Measurements from ENCODE around the gene CARHSP1.
"Not testable (repeated sequence)": the region's sequence is repeated elsewhere in the genome, so short reads cannot be mapped to it uniquely, and the experiment has no call there.

Gene CARHSP1

DNA sequence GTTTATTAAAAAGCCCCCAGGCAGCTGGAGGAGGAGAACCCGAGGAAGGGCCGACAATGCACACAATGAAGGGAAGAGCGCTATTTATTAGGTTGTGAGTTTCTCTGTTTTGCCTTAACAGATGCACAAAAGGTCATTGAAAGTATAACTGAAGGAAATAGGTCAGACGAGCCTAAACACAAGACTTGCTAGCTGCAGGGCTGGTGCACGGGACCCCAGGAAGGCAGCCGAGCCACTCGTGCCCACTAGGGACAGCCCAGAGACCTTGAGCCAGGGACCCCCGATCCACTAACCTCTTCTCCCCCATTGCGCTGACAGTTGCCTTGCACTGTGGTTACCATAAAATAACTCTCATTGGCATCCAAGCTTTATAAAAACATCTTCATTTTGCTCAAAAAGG, 24.6 kb upstream of the CARHSP1 start:
- no peak for DNase-seq

DNA sequence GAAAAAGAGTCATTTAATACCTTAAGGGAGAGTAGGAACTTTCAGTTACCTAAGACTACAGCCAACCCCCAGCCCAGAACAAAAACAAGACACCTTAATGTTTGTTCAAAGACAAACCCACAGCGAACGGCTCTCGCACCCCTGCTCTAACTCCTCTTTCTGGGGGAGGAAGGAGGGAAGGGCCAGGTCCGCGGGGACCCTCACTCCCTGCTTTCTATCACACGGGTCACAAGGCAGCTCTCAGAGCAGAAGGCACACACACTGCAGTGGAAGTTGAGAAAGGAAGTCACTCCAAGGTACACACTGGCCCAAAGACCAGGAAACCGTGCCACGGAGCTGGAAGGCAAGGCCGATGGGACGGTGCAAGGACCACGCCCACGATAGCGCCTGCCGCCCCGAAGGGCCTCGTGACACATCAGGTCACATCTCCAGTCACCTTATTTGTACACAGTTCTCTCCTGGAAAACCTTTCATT, 23.3 kb upstream of the CARHSP1 start:
- DNase-seq: no peak

DNA sequence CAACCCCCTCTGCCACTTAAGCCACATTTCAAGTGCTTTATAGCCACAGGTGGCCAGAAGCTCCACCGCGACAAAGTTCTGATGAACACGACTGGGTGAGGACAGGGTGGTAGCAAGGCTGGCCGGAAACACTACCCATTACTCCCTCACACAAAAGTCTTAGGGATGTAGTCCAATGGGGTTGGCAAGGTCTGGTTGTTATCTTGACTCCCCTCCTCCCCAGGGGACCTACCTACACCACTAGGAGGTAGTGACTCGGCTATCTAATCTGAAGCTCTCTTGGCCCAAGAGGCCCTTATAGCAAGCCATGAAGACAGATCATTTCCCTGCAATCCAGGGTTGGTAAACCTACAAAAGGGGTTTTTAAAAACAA, 21.7 kb upstream of the CARHSP1 start:
- DNase-seq: no peak

DNA sequence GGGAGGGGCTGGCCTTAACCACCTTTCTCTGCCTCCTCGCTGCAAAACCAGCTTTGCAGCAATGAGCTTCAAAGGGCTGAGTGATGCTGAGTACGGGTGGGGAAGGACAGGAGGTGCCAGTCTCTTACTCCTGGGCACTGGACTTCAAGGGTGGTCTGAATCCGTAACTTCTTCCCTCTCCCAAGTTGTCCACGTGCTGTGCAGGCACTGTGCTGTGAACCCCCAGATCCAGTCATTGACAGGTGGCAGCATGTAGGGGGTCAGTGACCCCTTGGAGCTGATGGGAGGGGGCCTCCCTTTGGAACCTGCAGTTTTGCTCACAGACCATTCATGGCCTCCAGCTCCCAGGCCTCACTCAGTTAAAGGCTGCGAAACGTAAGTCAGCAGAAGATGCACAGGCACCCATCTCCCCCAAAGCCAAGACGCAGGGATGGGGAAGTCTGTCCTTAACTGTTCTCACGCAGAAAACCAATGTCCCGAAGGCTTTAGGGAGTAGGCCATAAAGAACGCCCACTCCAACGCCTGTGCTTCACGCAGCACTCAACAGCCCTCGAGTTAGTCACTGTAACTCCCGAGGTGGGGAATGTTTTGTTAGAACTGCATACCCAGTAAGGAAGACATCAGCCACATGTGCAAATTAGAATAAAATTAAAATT, 21.2 kb upstream of the CARHSP1 start:
- DNase-seq: no peak

DNA sequence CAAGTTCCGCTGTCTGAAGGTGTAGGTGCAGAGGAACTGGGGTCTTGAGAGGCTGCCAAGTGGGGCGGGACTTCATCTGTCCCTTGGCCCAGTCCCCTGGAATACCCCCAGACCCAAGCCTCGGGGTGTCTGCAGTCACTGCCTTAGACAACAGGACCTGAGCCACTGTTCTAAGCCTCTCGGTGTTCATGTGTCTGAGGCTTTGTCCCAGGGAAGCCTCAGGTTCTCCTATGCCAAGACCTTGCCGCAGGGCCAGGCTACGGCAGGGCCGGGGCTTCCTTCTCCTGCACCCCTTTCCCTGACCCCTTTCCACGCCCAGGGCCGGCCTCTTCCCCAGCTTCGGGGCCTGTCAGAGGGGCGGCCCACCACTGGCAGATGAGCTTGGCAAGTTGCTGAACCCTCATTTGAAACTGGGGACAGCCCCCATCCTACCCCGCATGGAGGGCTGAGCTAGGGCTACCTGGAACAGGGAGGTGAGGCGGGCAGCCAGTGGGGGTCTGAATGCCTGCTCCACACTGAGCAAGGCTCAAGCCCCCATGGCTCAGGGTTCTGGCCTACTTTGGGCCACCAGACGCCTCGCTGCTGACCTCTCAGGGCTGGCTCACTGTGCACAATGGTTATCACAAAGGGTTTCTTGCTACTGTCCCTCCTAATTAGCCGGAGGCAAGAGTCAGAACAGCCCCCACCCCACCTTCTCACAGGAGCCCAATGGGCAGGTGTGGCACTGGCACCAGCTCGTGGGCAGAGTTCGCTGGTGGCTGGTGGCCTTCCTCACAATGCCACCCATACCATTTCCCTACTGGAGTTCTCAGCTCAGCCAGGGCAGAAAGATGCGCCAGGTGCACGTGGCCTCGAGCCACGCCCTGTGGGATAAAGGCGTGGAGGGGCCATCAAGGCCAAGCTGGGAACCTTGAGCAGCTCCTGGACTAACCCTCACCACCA, 20.4 kb upstream of the CARHSP1 start:
- DNase-seq: no peak

DNA sequence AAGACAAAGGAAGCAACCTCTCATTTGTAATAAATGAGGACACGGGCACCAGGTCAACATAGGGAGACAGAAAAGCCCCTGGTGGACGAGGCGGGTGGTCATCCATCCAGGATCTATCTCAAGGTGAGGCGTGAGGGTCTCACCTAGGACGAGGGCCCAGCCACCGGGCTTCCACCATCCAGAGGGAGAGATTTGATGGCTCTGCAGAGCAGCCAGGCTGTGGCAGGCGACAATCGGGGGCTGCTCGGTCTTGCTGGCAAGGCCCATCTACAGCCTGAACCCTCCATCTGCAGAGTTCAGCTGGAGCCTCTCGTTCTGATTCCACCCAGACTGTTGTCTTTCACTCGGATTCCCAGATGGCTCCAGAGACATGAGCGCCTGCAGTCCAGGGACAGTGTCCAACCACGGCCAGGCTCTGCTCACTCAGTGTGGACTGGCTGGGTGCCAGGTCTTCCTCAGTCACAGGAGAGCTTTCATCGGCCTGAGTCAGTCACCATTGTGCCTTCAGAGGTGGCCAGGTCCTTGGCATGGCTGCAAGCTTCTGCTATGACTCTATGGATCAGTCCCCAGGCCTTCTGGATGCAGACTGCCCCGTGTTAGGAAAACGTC, 19.2 kb upstream of the CARHSP1 start:
- no peak for DNase-seq

DNA sequence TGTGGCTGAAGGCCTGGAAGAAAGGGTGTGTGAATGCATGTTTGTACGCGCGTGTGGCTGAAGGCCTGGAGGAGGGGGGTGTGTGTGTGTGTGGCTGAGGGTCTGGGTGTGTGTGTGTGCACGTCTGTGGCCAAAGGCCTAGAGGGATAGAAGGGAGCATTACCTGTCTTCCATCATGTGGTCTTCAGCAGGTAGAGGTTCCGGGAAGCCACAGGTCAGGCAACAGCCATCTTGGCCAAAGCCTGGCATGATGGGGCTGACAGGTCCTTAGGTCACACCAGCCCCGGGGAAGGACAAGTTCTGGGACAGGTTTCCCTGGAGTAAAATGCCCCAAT, 18.6 kb upstream of the CARHSP1 start:
- no peak for DNase-seq

DNA sequence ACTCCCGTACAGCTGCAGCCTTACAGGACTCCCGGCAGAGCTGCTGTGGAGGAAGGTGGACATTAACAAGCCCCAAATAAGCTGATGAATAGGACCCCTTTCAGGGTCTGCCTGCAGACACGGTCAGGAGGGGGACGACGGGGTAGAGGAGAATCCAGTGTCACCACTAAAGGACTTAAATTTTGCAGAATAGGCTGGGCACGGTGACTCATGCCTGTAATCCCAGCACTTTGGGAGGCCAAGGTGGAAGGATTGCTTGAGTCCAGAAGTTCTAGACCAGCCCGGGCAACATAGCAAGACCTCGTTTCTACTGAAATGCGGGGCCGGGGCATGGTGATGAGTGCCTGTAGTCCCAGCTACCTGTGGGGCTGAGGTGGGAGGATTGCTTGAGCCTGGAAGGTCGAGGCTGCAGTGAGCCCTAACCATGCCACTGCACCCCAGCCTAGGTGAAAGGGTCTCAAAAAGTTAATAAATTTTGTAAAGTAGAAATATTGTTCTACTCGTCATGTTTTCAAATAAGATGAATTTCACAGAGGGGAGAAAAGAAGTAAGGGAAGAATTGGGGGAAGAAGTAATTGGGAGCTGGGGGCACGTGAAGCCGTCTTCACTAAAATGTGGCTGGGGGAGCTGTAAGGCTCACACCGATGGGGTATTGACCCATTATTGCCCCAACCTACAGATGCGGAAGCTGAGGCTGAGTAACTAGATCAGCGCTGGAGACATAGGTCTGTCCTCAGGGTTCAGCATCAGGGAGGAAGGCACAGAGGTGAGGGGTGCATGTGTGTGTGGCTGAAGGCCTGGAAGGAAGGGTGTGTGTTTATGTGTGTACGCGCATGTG, 18.0 kb upstream of the CARHSP1 start:
- DNase-seq: no peak

DNA sequence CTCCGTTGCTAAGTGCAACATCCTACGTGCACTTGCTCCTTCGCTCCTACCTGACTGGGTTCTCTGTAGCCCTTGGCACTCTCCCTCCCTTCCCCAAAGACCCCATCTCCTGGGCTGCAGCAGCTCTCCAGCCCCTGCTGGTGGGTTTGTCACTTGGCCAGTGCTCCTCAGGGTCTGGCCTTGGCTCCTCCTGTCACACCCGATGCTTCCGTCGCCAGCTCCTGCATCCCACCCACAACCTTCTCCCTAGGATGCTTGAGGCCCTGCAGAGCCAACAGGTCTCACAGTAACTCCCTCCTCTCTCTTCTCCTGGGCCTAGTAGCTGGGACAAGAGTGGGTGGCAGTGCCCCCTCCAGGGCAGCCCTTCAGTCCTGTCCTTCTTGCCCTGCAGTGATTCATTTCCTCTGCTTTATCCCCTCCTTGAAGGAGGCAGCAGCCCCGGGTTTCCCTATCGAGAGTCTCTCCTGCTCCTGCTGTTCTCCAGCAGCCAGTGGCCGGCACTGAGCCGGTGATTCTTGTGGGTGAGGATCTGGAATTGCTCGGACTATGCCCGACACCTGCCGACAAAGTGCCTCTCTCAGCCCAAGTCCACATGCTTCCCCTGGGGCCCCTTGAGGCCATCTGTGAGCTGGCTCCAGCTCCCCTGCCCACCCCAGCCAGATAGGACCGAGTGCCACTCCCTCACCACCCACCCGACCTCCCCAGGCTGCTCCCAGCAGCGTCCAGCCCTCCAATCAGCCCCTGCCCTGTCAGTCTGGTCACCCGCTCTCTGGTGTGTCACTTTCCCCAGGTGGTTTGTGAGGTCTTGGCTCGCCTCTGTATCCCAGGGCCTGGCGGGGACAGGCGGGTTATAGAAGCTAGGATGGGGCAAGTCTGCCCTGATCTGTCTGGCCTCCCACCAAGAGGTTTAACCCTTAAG, 17.1 kb upstream of the CARHSP1 start:
- DNase-seq: no peak

DNA sequence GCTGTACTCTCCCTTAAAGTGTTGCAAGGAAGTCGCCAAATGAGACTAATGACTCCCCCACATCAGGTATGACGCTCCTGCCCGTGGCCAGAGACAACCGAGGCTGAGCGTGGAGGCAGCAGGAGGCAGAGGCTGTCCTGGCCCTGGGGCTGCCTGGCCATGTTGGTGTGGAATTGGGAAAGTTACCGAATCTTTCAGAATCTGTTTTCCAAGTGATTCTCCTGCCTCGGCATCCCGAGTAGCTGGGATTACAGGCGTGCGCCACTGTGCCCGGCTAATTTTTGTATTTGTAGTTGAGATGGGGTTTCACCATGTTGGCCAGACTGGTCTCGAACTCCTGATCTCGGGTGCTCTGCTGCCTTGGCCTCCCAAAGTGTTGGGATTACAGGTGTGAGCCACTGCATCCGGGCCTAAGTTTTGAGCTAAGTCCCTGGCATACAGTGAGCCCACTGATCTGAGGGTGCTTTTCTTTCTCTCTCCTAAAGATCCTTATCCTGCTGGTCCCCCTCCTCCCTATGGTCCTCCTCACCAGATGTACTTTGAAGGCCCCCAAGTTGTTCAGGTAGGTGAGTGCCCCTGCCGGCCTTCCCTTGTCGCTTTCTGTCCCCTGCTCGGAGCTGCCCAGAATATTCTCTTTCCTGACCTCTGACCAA, 14.0 kb upstream of the CARHSP1 start:
- no peak for DNase-seq

DNA sequence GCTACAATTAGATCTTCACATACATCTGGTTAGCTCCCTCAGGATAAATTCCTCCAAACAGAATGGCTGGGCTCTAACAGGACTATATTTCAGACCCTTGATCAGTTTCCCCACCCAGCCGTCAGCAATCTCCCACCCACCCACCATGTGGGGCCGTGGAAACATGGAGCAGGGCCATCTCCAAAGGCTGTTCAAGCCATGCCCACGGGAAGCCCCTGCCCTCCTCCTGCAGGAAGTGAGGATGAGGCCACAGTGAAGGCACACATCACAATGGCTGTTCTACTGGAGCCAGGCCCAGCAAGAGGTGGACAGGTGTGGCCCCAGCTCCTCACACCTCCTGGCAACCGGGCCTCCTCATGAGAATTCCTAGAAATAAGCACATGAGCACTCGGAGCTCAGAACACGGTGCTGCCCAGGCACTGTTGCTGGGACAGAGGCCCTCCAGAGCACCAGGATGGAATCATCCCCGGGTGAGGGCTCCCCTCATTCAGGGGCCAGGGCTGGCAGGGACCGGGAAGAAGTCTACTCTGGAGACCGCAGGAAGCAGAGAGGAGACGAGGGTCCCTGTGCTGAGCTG, 13.3 kb upstream of the CARHSP1 start, which contains the start of gene LITAFD:
LITAFD (plus strand) TSS at position 311 of the 577 bp plus-strand sequence. CDS start 2,005 bp downstream, outside the sequence.
- no peak for DNase-seq

DNA sequence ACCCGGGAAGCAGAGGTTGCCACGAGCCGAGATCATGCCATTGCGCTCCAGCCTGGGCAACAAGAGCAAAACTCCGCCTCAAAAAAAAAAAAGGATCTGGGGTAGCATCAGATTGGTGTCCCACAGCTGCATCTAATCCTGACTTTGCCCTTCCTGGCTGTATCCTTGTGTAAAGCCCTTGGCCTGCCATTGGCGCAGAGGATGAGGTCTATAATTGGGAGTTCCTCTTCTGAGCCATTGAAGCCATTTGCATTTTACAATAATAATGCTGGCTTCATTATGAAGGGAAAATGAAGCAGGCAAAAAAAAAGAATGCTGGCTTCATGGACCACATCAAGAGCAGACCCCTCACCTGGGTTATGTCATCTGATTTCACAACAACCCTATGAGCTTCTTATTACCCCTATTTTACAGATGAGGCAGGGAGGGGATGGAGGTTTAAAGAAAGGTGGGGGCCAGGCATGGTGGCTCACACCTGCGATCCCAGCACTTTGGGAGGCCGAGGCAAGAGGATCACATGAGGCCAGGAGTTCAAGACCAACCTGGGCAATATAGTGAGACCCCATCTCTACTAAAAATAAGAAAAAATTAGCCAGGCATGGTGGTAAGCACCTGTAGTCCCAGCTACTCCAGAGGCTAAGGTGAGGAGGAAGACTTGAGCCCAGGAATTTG, 12.2 kb upstream of the CARHSP1 start:
- DNase-seq: no peak

DNA sequence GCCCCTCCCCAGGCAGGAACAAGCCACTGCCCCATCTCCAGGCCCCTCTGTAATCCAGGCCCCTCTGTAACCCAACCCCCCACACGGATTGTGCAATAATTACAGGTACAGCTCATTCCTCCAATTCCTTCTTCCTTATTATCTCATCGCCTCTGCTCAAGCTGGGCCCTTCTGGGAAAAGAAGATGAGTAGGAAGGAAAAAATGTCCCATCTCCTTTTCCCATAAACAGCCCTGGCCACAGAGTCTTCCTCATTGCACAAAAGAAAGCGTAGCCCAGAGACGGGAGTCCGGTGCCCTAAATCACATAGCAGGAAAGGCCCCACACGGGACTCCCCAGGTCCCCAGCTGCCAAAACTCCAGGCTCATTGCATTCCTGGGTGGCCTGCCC, 9.7 kb upstream of the CARHSP1 start:
- no peak for DNase-seq

DNA sequence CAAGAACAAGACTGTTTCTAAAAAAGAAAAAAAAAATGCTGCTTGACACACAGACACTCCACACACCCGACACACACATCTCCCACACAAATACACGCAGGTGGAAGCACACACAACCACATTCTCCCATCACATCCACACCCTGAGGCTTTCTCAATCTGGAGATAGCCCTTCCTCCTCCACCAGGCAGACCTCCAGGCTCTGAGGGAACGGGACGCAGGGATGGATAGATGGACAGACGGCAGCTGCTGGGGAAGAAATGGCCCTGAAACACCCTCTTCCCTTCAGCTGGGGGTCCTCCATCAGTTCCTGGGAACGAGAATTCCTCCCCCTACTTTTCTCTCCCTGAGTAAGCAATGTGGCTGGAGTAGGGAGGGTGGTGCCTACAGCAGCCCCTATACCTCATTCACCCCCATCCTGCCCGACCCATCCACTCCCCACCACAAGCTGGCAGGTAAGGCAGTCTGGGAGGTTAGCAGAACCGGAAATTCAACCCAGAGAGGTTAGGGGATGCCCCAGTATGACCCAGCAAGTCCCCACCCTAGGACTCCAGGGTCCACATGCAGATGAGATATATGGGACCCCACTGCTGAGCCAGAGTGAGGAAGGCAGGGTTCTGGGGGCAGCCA, 9.2 kb upstream of the CARHSP1 start:
- DNase-seq: no peak

DNA sequence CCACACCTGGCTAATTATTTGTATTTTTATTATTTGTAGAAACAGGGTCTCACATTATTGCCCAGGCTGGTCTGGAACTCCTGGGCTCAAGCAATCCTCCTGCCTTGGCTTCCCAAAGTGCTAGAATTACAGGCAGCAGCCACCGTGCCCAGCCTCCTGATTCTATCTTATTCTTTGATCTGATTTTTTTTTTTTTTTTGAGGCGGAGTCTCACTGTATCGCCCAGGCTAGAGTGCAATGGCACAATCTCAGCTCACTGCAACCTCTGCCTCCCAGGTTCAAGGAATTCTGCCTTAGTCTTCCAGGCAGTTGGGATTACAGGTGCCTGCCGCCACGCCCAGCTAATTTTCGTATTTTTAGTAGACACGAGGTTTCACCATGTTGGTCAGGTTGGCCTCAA, 6.5 kb upstream of the CARHSP1 start:
- DNase-seq: not testable (repeated sequence)

DNA sequence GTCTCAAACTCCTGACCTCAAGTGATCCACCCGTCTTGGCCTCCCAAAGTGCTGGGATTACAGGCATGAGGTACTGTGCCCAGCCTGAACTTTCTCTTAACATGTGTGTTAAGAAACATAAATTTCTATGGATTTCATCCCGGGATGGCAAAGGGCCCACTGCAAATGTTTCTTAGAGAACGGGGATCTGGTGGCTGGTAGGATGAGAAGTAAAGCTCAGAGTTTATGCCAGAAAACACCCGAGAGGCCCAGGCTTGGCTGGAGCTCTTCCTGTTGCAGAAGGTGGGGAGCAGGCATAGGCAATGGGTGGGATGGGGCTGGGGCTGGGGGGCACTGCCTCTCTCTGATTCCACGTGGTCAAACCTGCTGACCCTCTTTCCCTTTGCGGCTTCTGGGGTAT, 5.6 kb upstream of the CARHSP1 start:
- no peak for DNase-seq

DNA sequence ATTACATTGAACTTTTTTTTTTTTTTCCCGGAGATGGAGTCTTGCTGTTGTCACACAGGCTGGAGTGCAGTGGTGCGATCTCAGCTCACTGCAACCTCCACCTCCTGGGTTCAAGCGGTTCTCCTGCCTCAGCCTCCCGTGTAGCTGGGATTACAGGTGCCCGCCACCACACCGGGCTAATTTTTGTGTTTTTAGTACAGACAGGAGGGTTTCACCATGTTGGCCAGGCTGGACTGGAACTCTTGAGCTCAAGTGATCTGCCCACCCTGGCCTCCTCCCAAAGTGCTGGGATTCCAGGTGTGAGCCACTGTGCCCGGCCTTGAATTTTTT, 5.0 kb upstream of the CARHSP1 start:
- DNase-seq: not testable (repeated sequence)

DNA sequence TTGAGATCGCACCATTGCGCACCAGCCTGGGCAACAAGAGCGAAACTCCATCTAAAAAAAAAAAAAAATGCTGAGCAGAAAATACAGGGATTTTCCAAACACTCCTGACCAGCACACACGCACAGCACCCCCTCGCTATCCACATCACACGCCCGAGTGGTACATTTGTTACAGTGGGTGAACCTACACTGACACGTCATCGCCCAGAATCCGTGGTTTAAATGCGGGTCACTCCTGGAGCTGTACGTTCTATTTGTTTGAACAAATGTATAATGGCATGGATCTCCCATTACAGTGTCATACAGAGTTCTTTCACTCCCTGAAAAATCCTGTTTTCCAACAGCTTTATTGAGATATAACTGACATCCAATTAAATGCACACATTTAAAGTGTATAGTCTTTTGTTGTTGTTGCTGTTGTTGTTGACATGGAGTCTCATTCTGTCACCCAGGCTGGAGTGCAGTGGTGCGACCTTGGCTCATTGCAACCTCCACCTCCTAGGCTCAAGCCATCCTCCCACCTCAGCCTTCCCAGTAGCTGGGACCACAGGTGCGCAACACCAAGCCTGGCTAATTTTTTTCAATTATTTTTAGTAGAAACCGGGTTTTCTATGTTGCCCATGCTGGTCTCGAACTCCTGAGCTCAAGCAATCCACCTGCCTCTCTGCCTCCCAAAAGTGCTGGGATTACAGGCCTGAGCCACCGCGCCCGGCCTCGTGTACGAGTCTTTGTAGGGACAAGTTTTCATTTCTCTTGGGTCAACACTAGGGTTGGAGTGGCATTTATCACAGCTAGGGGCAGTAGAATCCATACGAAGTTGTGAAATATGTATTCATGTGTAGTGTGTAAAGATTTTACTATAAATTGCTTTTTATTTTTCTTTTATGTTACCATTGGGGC, 4.4 kb upstream of the CARHSP1 start:
- no peak for DNase-seq

DNA sequence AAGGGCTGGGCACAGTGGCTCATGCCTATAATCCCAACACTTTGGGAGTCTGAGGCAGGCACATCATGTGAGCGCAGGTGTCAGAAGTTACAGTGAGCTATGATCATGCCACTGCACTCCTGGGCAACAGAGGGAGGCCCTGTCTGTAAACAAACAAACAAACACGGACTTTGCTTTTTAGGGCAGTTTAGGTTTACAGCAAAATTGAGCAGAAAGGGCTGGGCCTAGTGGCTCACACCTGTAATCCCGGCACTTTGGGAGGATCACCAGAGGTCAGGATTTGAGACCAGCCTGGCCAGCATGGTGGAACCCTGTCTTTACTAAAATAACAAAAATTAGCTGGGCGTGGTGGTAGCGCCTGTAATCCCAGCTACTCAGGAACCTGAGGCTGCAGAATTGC, 3.3 kb upstream of the CARHSP1 start:
- no peak for DNase-seq
